GM19023 (cell line): ENCODE data around the gene NLRP9.

Experiments
- ATAC-seq: cut with Tn5 transposase; IDR thresholded peaks from one replicate; pipeline ENCODE4 v1.9.1; 2021; ENCODE audit warnings: mild to moderate bottlenecking, moderate library complexity; ENCODE audit not compliant: unreplicated experiment

The NLRP9 gene

DNA sequence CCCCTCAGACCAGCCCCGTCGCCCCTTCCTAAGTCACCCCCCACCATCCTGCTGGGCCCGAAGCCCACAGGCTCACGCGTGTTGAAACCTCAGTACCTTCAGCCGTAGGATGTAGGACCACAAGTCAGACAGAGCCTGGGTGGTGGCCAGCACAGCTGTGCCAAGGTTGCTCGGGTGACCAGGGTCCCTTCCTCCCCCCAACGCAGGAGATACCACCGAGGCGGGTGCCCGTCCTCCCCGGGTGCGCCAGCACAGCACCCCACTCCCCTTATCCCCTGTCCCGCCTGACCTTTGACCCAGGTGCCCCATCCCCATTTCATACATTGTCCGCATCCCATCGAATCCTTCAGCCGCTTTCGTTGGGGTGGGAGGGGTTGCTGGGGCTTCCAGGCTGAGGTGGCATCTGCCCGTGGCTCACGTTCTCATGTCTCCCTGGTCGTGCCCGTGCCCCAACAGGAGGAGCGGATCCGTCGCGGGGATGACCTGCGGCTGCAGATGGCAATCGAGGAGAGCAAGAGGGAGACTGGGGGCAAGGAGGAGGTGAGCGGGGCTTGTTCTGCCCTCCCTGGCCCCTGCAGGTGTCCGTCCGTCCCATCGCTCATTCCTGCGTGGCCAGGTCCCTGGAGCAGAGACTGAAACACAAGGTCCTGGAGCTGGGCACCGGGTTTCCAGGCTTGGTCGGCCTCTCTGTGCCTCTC, 48.6 kb downstream of the NLRP9 start:
- ATAC-seq = no peak

DNA sequence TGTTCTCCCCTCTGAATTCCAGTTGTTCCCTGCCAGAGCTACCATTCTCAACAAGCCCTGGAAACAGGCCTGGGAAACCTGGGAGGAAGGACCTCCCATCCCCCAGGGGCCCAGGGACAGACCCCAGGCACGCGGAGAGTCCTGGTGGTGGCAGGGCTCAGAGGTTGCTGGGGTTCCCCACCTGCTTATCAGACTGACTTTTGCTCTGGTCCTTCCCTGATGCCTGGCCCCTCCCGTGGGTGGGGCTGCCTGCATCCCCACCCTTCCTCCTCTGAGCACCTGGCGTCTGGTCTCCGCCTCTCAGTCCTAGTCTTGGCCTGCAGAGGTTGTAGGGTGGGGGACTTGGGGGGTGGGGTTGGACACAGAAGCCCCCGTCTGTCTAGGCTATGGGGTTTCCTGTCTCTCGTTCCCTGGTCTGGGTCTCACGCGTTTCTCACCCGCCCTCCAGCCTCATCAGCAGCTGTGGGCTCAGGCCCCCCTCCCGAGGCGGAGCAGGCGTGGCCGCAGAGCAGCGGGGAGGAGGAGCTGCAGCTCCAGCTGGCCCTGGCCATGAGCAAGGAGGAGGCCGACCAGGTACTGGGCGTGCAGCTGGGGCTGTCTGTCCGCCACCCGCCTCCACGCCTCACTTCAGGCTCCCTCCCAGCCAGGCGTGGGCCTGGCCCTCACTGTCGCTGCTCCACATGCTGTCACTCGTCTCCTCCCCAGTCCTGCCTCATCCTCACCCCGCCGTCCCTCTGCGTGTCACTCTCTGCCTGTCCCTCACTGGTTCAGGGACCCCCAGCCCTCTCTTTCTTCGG, 49.6 kb downstream of the NLRP9 start:
- no peak for ATAC-seq

DNA sequence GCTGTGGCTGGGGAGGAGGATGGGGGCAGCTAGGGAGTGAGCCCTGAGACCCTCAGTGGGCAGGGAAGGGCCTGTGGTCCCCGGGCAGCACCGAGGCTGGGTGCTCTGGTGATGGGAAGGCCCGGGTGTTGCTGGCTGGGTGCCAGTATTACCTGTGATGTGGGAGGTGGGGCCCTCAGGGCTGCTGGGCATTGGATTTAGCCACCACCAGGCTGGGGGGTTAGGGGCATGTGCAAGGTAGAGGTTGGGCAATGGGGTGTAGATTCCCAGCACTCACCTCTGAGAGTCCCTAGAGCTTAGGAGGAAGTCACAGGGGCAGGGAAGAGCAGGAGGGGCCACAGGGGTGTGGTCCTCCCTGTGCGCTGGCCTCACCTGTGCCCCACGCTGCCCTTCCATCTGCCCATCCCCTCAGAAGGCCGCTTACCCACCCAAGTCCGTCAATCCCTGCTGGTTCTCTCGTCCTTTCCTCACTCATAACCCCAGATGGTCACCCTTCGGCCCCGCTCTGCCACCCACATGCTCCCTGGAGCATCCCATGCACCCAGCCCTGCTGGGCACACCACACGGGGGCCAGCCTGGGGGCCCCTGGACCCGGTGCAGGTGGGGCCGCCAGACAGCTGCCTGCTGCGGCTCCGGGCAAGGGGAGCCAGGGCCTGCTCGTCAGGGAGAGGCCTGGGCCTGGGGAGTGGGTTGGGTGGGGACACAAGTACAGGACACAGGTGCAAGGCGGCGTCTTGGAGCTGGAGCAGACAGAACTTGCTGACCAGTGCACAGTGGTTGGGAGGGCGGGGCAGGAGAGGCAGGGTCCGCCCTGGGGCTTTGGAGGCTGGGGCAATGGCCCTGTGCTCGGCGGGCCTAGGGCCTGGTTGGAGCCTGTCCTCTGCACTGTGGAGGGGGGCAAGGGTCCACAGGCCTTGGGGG, 50.7 kb downstream of the NLRP9 start:
- no peak for ATAC-seq

DNA sequence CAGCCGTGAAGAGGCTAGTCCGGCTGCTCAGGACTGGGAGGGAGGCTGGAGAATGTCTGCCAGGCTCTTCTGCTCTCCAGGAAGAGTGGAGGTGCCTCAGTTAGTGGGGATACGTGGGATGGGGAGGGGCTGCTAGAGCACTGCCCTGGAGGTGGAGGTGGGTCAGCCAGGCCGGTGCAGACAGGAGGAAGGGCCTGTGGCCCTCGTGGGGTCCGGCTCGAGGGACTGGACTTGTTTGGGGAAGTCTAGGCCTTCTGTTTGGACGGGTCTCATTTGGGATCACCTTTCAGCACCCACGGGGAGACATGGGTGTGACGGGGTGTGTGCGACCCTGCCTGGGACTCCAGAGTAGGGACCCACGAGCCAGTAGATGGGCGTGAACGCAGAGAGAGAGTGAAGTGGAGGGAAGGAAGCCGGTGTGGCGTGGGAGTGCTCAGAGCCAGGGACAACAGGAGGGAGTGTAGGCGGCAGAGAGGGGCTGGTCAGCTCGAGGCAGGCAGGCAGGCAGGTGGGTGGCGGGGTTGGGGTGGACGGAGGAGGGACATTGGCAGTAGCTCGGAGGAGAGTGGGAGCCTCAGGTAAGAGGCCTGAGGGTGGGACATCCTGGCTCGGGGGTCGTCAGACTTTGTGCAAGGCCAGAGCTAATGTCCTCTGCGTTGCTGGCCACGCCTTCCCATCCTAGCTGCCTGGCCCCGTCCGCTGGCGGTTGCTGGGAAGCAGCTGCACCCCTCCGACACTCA, 51.7 kb downstream of the NLRP9 start:
- ATAC-seq = no peak

DNA sequence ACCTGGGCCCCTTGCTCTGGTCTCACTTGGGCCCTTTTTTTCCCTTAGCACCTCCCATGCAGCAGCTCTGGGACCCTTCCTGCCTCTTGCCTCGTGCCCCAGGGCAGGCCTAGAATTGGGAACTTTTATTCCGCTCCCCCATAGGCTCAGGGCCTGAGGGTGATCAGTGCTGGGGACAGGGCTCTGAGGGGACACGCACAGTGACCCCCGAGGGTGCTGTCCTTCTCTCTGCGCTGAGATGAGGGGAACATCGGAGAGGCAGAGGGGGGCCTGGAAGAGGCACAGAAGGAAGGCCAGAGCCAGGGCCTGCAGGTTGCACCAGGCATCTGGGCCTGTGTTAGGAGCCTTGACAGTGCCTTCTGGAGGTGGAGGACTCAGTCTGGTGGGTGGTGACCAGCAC, 52.4 kb downstream of the NLRP9 start:
- ATAC-seq = no peak

DNA sequence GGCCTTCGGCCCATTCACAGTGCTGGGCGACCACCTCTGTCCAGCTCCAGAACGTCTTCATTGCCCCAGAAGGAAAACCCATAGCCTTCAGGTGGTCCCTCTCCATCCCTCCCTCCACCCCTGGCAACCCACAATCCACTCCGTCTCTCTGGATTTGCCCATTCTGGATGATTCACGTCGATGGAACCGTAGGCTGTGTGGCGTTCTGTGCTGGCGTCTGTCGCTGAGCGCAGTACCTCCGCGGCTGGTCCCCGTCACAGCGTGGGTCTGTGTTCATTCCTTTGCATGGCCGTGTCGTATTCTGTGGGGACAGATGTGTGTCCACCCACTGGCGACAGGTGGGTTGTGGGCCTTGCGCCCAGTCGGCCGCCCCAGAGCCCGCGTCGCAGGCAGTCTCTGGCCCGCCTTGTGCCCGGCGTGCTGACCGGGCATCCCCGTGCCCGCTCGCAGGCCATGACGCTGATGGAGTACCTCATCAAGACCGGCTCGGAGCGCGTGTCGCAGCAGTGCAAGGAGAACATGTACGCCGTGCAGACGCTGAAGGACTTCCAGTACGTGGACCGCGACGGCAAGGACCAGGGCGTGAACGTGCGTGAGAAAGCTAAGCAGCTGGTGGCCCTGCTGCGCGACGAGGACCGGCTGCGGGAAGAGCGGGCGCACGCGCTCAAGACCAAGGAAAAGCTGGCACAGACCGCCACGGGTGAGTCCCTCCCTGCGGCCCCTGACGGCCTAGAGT, 53.1 kb downstream of the NLRP9 start:
- ATAC-seq = no peak

DNA sequence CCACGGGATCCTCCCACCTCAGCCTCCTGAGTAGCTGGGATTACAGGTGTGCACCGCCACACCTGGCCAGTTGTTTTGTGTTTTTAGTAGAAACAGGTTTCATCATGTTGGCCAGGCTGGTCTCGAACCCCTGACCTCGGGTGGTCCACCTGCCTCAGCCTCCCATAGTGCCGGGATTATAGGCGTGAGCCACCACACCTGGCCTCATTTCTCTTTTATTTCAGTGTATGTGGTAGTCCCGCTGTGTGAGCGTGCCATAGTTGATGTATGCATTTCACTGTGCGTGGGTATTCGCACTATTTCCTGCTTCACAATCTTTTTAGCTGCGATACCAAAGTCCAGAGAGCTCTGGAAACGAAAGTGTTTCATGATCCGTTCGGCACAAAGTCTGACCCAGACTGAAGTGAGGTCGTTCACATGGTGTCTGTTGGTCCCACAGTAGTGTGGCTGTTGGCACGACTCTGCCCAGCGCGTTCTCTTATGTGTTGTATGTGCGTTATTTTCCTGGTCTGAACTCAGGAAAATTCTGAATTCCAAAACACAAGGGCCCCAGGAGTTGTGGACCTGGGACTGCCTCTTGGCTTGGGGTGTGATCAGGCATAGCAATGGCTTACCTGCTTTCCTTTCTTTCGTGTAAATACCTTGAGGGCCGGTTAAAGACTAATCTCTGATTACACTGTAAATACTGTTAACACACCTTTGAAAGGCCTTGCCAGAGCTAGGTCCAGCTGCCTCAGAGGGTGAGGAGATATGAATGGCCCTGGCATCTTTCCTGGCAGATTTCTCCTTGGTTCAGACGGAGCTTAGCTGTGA, 54.5 kb downstream of the NLRP9 start:
- no peak for ATAC-seq

DNA sequence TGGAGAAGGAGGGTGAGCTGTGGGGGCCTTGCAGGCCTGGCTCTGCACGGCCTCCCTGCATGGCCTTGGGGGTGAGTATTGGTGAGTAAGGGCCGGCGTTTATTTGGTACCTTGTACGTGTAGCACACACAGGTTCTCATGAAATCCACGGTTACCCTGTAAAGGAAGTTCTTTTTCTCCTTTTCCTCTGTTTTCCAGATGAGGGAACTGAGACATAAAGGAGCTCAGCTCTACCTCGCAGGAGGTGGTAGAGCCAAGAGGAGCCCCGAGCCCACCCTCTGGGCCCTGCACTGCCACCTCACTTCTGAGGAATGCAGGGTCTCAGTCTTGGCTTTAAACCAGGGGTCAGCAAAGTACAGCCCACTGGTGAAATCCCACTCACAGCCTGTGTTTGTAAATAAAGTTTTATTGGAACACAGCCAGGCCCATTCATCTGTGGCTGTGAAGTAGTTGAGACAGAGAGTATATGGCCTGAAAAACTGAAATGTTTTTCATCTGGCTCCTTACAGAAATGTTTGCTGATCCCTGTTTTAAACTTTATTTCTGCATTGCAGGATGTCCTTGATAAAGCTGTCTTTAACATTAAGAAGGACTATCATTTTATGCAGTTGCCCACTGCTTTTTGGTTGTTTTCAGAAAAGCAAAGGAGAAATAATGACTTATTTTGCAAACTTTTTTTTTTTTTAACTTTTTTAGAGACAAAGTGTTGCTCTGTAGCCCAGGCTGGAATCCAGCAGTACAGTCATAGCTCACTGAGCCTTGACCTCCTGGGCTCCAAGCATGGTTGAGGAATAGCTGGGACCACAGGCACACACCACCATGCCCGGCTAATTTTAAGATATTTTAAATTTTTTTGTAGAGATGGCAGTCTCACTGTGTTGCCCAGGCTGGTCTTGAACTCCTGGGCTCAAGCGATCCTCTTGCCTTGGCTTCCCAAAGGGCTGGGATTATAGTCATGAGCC, 56.8 kb downstream of the NLRP9 start:
- no peak for ATAC-seq

DNA sequence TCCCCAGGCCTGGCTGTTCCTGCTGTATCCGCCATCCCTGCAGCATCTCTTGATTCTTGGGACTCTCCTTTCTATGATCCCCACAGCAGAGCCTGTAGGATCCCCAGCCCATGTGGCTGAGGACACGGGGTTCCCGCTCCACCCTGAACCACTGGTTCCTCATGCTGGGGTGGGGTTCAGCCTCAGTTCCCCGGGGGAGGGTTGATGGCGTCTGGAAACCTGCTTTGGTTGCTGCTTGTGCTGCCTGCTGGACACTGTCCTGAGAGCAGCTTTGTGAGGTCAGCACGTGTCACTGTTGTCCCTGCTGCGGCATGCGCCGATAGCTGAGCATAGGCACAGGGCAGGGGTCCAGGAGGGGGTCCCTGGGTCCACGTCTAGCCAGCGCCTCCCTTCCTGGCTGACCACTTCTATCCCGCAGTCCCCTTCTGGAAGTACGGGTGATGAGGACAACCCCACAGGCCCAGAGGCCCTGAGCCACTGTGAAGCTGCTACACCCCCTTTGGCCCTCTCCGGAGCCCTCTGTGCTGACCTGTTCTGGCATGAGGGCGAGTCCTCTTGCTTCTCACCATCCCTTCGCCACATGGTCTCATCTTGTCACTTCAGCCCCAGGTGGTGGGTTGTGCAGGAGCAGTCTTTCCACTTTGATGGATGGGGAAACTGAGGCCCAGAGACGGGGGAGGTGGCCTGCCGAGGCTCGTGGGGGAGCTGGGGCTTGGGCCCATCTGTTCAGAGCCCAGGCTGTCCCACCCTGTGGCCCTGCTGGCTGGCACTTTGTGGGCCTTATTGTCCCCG, 57.7 kb downstream of the NLRP9 start:
- ATAC-seq = no peak

DNA sequence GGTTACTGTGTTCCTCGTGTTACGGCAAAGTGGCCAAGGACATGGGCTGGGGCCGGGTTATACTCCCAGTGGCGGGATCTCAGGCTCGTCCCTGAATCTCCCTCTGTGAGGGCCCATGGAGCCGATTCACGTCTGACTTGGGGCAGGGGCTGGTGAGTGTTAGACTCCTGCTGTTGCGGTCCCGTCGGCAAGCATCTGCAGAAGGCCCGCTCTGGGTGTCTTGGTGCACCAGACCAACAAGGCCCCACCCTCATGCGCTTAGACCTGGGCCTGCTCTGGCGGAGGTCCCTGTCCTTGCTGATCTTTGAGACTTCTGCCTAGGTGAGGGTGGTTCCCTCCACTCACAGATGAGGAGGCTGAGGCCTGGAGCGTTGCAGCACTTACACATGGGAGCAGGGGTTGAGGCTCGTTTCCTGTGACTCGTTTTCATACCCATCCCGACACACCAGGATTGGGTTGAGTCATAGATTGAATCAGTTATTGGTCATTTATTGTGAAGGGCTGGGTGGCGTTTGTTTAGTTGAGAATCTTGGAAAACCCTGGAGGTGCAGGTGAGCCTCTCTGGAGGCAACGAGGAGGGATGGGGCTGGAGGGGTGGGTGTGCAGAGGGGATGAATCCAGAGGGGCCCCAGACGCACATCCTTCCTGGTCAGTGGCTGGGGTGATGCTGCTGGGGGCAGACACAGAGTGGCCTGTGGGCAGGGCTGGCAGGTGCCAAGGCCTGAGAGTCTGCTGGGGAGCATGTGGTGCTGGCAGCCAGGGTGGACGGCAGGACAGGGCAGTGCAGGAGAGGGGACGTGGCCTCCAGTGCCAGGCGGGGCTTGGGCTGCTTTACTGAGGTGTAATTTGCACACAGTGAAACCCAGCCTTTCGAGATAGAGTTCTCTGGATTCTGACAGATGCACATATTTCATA, 58.6 kb downstream of the NLRP9 start:
- ATAC-seq = no peak

DNA sequence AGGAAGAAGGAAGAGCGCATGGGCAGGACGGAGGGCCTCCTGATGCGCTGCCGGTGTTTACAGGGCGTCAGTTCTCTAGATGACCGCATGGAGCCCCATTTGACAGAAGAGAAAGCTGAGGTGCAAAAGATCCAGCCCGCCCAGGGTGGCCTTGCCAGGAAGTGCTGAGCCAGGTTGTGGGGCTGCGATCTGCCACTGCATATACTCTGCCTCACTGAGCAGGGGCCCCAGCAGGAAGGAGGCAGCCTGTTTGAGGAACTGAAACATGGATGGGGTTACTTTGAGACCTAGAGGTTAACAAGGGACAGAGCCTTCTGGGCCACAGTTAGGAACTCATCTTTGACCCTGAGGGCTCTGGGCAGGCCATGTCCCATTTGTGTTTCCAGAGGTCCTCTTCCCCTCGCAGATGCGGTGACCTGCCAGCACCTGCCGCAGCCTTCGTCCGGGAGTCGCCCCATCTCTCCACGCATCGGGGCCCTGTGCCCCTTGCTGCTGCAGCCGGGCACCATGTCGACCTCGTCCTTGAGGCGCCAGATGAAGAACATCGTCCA, 60.0 kb downstream of the NLRP9 start:
- ATAC-seq = peak; percentile 62

DNA sequence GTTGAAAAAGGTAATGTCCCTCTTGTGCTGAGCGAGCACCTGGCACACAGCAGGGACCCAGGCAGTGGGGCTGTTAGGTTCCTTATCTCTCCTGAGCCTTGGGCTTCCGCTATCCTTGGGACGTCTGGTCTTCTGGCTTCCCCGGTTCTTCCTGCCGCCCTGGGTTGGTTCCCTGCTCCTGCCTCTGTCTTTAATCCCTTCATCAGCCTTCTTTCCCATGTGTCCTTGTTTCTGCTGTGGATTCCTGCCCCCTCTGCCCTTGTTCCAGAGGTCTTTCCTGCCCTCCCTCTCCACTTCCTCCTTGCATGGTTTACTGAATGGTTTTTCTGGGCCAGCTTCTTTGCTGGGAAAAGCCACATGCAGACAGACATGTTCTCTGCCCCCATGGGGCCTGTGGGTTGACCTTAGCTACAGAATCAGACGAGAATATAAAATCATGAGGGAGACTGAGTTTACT, 60.6 kb downstream of the NLRP9 start:
- ATAC-seq = no peak

DNA sequence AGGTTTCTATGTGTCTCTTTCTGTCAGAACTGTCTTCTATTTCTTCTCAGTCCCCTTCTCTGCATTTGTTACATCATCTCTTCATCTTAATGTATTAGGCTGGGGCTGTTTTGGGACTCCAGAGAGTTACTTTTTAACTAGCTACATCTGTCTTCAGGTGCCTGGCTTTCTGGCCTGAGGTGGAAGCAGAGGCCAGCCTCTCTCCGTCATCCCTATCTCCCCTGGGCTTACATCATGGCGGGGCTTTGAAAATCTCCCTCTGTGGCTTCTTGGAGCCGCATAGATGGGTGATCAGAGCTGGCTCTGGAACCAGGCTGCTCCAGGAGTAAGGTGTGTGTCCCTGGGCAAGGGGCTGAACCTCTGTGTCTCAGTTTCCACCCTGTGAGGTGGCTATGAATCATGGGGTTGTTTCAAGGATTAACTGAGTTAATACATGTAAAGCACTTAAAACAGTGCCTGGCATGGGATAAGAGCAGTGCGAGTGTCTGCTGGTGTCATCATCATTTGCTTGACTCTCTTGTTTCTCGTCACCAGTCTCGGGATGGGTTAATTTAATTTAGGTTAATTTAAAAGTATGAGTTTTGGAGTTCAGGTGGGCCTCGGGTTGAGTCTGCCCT, 61.2 kb downstream of the NLRP9 start:
- ATAC-seq = no peak

DNA sequence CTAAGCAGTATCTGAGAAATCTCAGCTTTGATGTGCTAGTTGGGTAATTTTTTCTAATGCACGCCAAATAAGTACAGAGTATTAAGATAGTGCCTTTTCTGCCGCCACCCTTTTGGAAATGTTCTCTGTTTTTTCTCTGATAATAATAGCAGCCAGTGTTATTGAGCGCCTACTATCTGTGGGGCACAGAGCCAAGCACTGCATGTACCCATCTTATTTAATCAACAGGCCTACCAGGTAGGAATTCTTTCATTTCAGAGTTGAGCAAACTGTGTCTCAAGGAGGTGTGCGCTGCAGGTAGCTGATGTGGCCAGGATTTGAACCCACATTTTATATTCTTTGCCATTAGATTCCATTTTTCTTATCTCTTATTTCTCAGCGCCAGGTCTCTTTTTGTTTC, 61.8 kb downstream of the NLRP9 start:
- ATAC-seq = no peak

DNA sequence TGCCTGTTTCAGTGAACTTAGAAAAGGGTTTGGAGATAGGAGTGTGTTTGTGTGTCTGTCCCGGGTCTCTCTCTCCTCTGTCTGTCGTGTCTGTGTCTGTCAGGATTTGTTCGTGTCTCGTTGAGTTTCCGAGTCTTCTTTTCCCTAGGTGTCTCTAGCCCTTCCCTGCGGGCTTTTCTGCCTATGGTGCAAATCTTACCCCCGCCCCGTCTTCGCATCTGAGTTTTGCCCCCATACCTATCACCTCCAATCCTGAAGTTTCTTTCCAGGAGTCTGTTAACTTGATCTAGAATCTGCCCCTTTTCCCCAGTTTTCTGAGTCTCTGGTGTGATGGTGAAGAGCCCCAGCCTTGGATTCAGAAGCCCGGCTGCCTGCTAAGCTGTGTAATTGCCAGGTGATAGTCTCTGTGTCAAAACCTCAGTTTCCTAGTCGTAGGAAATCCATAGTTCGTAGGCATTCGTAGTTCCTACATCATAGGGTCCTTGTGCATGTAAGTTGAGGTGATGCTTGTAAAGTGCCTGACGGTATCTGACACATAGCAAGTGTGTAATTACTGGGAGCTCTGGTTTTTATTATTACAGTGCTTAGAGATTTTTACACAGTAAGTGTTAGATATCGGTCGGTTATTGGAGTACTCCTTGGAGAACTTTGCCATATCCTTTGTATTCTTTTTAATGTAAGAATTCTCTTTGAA, 62.4 kb downstream of the NLRP9 start:
- ATAC-seq = no peak
